SK-N-SH (cell line): Measurements from ENCODE around the gene ANKS1B.

Source experiments
- CTCF ChIP-seq: fragments of 200-600 bp; sonication (generic); IDR thresholded peaks from 2 replicates; pipeline ENCODE4 v1.6.1; 2017; ENCODE audit warnings: antibody characterized with exemption, mild to moderate bottlenecking, moderate library complexity
- EZH2phosphoT487 ChIP-seq: fragments of 200-600 bp; sonication (generic); IDR thresholded peaks from 2 replicates; pipeline ENCODE4 v1.6.1; 2017; ENCODE audit warnings: low read depth, mixed run types, mild to moderate bottlenecking, antibody characterized with exemption, moderate library complexity, borderline replicate concordance
- JUND ChIP-seq: IDR thresholded peaks from 2 replicates; pipeline ENCODE4 v1.4.0; 2012
- MAX ChIP-seq: IDR thresholded peaks from 2 replicates; pipeline ENCODE4 v1.4.0; 2012; ENCODE audit warnings: low read depth
- NRF1 ChIP-seq: IDR thresholded peaks from 2 replicates; pipeline ENCODE4 v1.6.1; 2012; ENCODE audit warnings: low read depth, mild to moderate bottlenecking, low read length
- POLR2AphosphoS5 ChIP-seq: IDR thresholded peaks from 2 replicates; pipeline ENCODE4 v1.6.1; 2012; ENCODE audit warnings: low read depth, low read length
- REST ChIP-seq: IDR thresholded peaks from 2 replicates; pipeline ENCODE4 v1.6.1; 2012; ENCODE audit warnings: mild to moderate bottlenecking, low read depth, low read length, moderate library complexity
- TAF1 ChIP-seq: IDR thresholded peaks from 2 replicates; pipeline ENCODE4 v1.6.1; 2012; ENCODE audit warnings: low read depth, mild to moderate bottlenecking, low read length, moderate library complexity, borderline replicate concordance
- ZBTB33 ChIP-seq: IDR thresholded peaks from 2 replicates; pipeline ENCODE4 v1.4.0; 2012; ENCODE audit warnings: low read depth, borderline replicate concordance

GRCh38 chr12:98909746-98910145, 1075.0 kb downstream of the ANKS1B start:
- TF ChIP-seq CTCF (no peak), EZH2phosphoT487 (no peak), POLR2AphosphoS5 (no peak), REST (no peak), MAX (no peak), NRF1 (no peak), JUND (no peak), TAF1 (no peak), ZBTB33 (no peak)
